Measurements from ENCODE around the gene SLC35F3. TPM values are rescaled to one million over a fixed set of nuclear protein-coding genes. Genes with fewer than 3 reads are reported as not detected.

Gene SLC35F3
- polyA plus RNA-seq, 4 donors: 0.07 to 0.46 TPM; not detected in 2

DNA sequence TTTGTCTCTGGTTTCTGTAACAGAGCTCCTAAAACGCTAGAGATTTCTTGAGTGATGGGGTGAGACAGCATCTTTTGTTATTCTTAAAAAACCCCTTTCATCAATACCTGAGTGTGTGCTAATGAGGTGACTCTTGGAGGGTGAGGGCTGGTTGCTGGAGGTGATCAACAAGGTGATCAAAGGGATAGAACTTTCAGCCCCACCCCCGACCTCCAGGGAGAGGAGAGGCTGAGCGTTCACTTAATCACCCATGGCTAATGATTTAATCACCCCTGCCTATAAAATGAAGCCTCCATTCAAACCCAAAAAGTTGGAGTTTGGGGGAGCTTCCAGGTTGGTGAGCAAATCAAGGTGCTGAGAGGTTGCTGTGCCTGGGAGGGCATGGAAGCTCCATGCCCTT is 175.4 kb downstream of the SLC35F3 start:
- DNase-seq (no peak), FAIRE-seq (no peak)
- no peaks in the 10 kb centered on the region for H3K36me3 ChIP-seq (ENCODE audit: control insufficient read depth in 3 of 3, insufficient read depth in 2 of 3, low read depth in 1 of 3, low read length in 3 of 3)
- H3K27ac ChIP-seq (ENCODE audit: low read depth in 1 of 3, low read length in 2 of 3): no peak overlapping the region
- no peak overlapping the region for H3K4me3 ChIP-seq (ENCODE audit: low read depth in 1 of 3, low read length in 3 of 3)
- no peaks in the 10 kb centered on the region for H3K4me1 ChIP-seq (ENCODE audit: control insufficient read depth in 3 of 3, insufficient read depth in 2 of 3, low read depth in 1 of 3, low read length in 2 of 3)
- WGBS, 3 donors: 16 to 29% (median 18%) methylated on average over 3 of the region's 3 CpGs
- no peaks in the 10 kb centered on the region for H3K9me3 ChIP-seq (ENCODE audit: control insufficient read depth in 2 of 2, insufficient read depth in 1 of 2, low read depth in 1 of 2, low read length in 1 of 2)
- peaks cover 0 to 3% (median 2%) of the 10 kb centered on the region in 3 donors for H3K27me3 ChIP-seq (ENCODE audit: control insufficient read depth in 3 of 3, insufficient read depth in 3 of 3, low read length in 3 of 3)

DNA sequence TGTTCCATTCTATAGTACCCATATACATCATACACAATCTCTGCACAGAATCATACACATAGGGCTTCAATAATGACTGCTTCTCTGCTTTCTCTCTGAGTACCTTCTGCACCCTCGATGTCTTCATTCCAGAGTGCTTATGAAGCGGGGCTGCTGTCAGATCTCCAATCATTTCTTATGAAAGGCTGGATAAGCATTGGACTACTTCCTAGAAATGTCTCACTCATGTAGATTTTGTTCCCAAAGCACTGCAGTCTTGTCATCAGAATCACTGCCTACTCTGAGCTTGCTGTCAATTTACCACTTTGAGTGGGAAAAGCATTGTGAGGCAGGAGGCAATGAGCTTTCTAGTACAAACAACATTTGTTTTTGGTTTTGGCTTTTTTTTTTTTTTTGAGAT is 179.0 kb downstream of the SLC35F3 start:
- Histone ChIP-seq H3K9me3 (ENCODE audit: control insufficient read depth in 2 of 2, insufficient read depth in 1 of 2, low read depth in 1 of 2, low read length in 1 of 2) (no peaks in the 10 kb centered on the region), H3K4me1 (ENCODE audit: control insufficient read depth in 3 of 3, insufficient read depth in 2 of 3, low read depth in 1 of 3, low read length in 2 of 3) (no peaks in the 10 kb centered on the region), H3K4me3 (ENCODE audit: low read depth in 1 of 3, low read length in 3 of 3) (no peak overlapping the region), H3K36me3 (ENCODE audit: control insufficient read depth in 3 of 3, insufficient read depth in 2 of 3, low read depth in 1 of 3, low read length in 3 of 3) (no peaks in the 10 kb centered on the region), H3K27me3 (ENCODE audit: control insufficient read depth in 3 of 3, insufficient read depth in 3 of 3, low read length in 3 of 3) (peaks cover 0 to 7% (median 3%) of the 10 kb centered on the region in 3 donors), H3K27ac (ENCODE audit: low read depth in 1 of 3, low read length in 2 of 3) (no peak overlapping the region)
- DNase-seq (no peak), FAIRE-seq (no peak)
- WGBS, 3 donors: 78 to 88% (median 85%) methylated on average over 2 of the region's 2 CpGs

DNA sequence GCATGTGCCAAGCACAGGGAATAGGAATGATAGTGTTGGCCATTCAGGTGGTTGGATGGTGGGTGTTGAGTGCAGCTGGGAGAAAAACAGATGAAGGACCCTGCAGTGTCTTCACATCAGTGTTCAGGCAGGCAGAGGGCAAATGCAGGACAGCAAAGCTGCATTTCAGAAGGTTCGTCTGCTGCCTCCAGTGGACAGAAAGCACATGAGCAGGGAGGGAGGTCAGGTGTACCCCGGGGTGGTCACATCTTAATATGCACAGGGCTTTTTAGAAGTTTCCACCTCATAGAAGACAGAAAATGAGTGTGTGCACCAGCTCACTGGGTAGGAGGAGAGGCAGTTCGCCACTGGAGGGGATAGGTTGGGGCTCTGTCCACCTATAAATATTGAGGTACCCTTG is 184.9 kb downstream of the SLC35F3 start:
- H3K36me3 ChIP-seq (ENCODE audit: control insufficient read depth in 3 of 3, insufficient read depth in 2 of 3, low read depth in 1 of 3, low read length in 3 of 3): no peaks in the 10 kb centered on the region
- H3K4me3 ChIP-seq (ENCODE audit: low read depth in 1 of 3, low read length in 3 of 3): no peak overlapping the region
- H3K4me1 ChIP-seq (ENCODE audit: control insufficient read depth in 3 of 3, insufficient read depth in 2 of 3, low read depth in 1 of 3, low read length in 2 of 3): no peaks in the 10 kb centered on the region
- H3K27ac ChIP-seq (ENCODE audit: low read depth in 1 of 3, low read length in 2 of 3): no peak overlapping the region
- peaks cover 0 to 7% of the 10 kb centered on the region in 2 donors for H3K9me3 ChIP-seq (ENCODE audit: control insufficient read depth in 2 of 2, insufficient read depth in 1 of 2, low read depth in 1 of 2, low read length in 1 of 2)
- peaks cover 0 to 10% (median 2%) of the 10 kb centered on the region in 3 donors for H3K27me3 ChIP-seq (ENCODE audit: control insufficient read depth in 3 of 3, insufficient read depth in 3 of 3, low read length in 3 of 3)
- DNase-seq: no peak
- no peak for FAIRE-seq
- 64 to 77% (median 74%) methylated on average over 3 of the region's 3 CpGs for WGBS, 3 donors

DNA sequence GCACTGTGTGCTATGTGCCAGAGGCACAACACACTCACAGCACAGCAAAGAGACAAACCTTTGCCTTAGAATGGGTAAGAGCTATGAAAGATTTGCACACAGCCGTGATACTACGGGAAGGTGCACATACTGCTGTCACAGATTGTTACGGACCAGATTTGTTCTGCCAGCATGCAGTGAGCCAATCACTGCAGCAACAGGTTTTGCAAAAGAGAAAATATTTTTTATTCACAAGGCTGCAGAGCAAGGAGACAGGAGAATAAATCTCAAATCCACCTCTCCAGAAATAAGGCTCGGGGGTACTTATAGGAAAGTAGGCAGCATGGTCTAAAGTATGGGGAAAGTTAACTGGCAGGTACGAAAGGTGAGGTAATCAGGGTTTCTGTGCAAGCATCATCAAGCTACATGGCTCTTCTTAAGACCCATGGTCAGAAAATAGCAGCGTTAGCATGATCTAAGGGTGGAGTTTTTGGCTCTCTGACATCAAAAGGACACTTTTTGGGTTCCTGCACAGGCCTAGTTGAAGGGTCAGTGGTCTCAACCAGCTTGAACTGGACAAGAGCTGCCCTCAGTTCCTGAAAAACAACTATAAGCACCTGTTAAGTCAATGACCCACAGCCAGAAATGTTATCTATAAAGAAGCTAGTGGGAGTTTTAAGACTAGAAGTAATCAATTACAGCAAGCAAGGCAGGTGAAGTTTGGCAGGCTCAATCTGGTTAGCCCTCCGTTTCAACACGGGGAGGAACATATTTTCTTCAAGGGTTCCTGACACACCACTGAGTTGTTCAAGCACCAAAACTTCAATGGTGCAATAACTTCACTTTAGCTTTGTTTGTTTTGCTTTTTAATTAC is 186.0 kb downstream of the SLC35F3 start:
- Histone ChIP-seq H3K4me1 (ENCODE audit: control insufficient read depth in 3 of 3, insufficient read depth in 2 of 3, low read depth in 1 of 3, low read length in 2 of 3) (no peaks in the 10 kb centered on the region), H3K36me3 (ENCODE audit: control insufficient read depth in 3 of 3, insufficient read depth in 2 of 3, low read depth in 1 of 3, low read length in 3 of 3) (no peaks in the 10 kb centered on the region), H3K27me3 (ENCODE audit: control insufficient read depth in 3 of 3, insufficient read depth in 3 of 3, low read length in 3 of 3) (peaks cover 0 to 10% (median 2%) of the 10 kb centered on the region in 3 donors), H3K4me3 (ENCODE audit: low read depth in 1 of 3, low read length in 3 of 3) (no peak overlapping the region), H3K9me3 (ENCODE audit: control insufficient read depth in 2 of 2, insufficient read depth in 1 of 2, low read depth in 1 of 2, low read length in 1 of 2) (peaks cover 0 to 7% of the 10 kb centered on the region in 2 donors), H3K27ac (ENCODE audit: low read depth in 1 of 3, low read length in 2 of 3) (no peak overlapping the region)
- no peak for FAIRE-seq
- WGBS, 3 donors: 86 to 90% (median 88%) methylated on average over 8 of the region's 8 CpGs
- no peak for DNase-seq

DNA sequence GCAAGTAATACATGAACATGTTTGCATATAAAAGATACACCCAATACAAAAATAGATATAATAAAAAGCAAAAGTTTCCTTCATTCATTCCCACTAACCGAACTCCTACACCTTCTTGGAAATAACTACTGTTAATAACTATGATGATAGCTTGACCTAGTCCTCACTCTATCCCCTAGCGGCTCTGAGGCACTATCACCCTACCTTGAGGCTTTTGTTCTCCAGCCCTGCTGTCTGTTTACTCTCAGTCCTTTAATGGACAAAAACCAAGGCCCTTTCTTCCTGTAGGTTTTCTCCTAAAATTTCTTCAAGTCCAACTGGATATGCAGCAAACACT is 186.6 kb downstream of the SLC35F3 start:
- Histone ChIP-seq H3K4me1 (ENCODE audit: control insufficient read depth in 3 of 3, insufficient read depth in 2 of 3, low read depth in 1 of 3, low read length in 2 of 3) (no peaks in the 10 kb centered on the region), H3K27me3 (ENCODE audit: control insufficient read depth in 3 of 3, insufficient read depth in 3 of 3, low read length in 3 of 3) (peaks cover 0 to 10% (median 2%) of the 10 kb centered on the region in 3 donors), H3K4me3 (ENCODE audit: low read depth in 1 of 3, low read length in 3 of 3) (no peak overlapping the region), H3K27ac (ENCODE audit: low read depth in 1 of 3, low read length in 2 of 3) (no peak overlapping the region), H3K36me3 (ENCODE audit: control insufficient read depth in 3 of 3, insufficient read depth in 2 of 3, low read depth in 1 of 3, low read length in 3 of 3) (no peaks in the 10 kb centered on the region), H3K9me3 (ENCODE audit: control insufficient read depth in 2 of 2, insufficient read depth in 1 of 2, low read depth in 1 of 2, low read length in 1 of 2) (peaks cover 0 to 7% of the 10 kb centered on the region in 2 donors)
- no peak for FAIRE-seq
- WGBS, 3 donors: 84 to 92% (median 84%) methylated on average over 2 of the region's 2 CpGs
- DNase-seq: no peak

DNA sequence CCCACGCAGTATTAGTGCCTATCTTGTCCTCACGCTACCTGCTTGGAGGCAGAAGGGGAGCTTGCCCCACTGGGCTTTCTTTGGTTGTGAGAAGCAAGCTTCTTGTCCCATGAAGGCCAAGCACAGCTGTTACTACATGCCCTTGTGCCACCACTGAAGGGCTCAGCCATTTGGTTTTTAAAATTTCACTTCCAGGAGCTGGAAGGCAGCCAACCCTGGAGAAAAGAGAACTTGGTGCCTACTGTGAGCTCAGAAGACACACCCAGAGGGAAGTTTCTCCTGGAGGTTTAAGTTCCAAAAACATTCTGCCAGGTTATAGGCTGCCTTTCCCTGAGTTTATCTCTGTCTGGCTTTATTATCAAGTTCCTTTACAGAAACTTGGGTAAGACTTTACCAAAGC is 187.4 kb downstream of the SLC35F3 start:
- WGBS, 3 donors: 91 to 96% (median 91%) methylated on average over 2 of the region's 2 CpGs
- peaks cover 0 to 7% of the 10 kb centered on the region in 2 donors for H3K9me3 ChIP-seq (ENCODE audit: control insufficient read depth in 2 of 2, insufficient read depth in 1 of 2, low read depth in 1 of 2, low read length in 1 of 2)
- no peak overlapping the region for H3K27ac ChIP-seq (ENCODE audit: low read depth in 1 of 3, low read length in 2 of 3)
- no peaks in the 10 kb centered on the region for H3K36me3 ChIP-seq (ENCODE audit: control insufficient read depth in 3 of 3, insufficient read depth in 2 of 3, low read depth in 1 of 3, low read length in 3 of 3)
- DNase-seq: no peak
- H3K4me3 ChIP-seq (ENCODE audit: low read depth in 1 of 3, low read length in 3 of 3): no peak overlapping the region
- no peaks in the 10 kb centered on the region for H3K4me1 ChIP-seq (ENCODE audit: control insufficient read depth in 3 of 3, insufficient read depth in 2 of 3, low read depth in 1 of 3, low read length in 2 of 3)
- peaks cover 0 to 13% (median 2%) of the 10 kb centered on the region in 3 donors for H3K27me3 ChIP-seq (ENCODE audit: control insufficient read depth in 3 of 3, insufficient read depth in 3 of 3, low read length in 3 of 3)
- FAIRE-seq: no peak

DNA sequence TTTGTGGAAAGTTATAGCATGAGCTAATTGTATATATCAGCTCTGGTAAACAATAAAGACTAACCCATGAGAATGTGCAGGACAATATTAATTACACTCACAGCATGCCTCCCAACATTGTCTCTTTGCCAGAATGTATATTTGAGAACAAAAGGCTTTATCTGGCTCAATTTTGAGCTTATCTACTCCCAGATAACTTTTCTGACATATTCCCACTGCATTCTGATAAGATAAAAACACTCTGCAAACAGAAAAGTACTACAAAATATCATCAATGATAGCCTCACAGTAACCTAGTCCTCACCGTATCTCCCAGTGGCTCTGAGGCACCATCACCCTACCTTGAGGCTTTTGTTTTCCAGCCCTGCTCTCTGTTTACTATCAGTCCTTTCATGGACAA is 188.6 kb downstream of the SLC35F3 start:
- WGBS, 3 donors: 13 to 42% (median 35%) methylated on average over 1 of the region's 1 CpG
- Histone ChIP-seq H3K4me1 (ENCODE audit: control insufficient read depth in 3 of 3, insufficient read depth in 2 of 3, low read depth in 1 of 3, low read length in 2 of 3) (no peaks in the 10 kb centered on the region), H3K36me3 (ENCODE audit: control insufficient read depth in 3 of 3, insufficient read depth in 2 of 3, low read depth in 1 of 3, low read length in 3 of 3) (no peaks in the 10 kb centered on the region), H3K27me3 (ENCODE audit: control insufficient read depth in 3 of 3, insufficient read depth in 3 of 3, low read length in 3 of 3) (peaks cover 0 to 6% (median 0%) of the 10 kb centered on the region in 3 donors), H3K9me3 (ENCODE audit: control insufficient read depth in 2 of 2, insufficient read depth in 1 of 2, low read depth in 1 of 2, low read length in 1 of 2) (peaks cover 0 to 7% of the 10 kb centered on the region in 2 donors), H3K27ac (ENCODE audit: low read depth in 1 of 3, low read length in 2 of 3) (no peak overlapping the region), H3K4me3 (ENCODE audit: low read depth in 1 of 3, low read length in 3 of 3) (no peak overlapping the region)
- no peak for FAIRE-seq
- DNase-seq: no peak

DNA sequence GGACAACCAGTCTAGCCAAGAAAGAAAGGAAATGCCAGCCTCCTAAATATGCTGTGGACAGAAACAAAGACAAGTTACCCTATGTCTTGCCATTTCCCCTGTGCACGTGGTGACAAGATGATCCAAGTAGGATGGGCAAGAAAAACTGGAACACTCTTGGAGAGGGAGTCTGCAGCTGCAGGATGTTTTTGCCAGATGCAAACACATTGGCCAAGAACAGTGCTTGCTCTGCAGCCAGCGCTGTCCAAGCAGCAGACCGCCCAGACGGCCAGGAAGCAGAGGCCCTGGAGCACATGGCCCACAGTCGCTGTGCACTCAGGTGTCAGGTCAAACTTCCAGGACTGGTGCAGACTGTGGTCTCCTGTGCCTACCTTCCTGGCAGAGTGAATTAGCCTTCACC is 189.3 kb downstream of the SLC35F3 start:
- H3K27me3 ChIP-seq (ENCODE audit: control insufficient read depth in 3 of 3, insufficient read depth in 3 of 3, low read length in 3 of 3): peaks cover 0 to 6% (median 0%) of the 10 kb centered on the region in 3 donors
- 49 to 71% (median 68%) methylated on average over 5 of the region's 5 CpGs for WGBS, 3 donors
- no peak overlapping the region for H3K4me3 ChIP-seq (ENCODE audit: low read depth in 1 of 3, low read length in 3 of 3)
- peaks cover 0 to 7% of the 10 kb centered on the region in 2 donors for H3K9me3 ChIP-seq (ENCODE audit: control insufficient read depth in 2 of 2, insufficient read depth in 1 of 2, low read depth in 1 of 2, low read length in 1 of 2)
- no peak for DNase-seq
- H3K36me3 ChIP-seq (ENCODE audit: control insufficient read depth in 3 of 3, insufficient read depth in 2 of 3, low read depth in 1 of 3, low read length in 3 of 3): no peaks in the 10 kb centered on the region
- no peak overlapping the region for H3K27ac ChIP-seq (ENCODE audit: low read depth in 1 of 3, low read length in 2 of 3)
- FAIRE-seq: no peak
- no peaks in the 10 kb centered on the region for H3K4me1 ChIP-seq (ENCODE audit: control insufficient read depth in 3 of 3, insufficient read depth in 2 of 3, low read depth in 1 of 3, low read length in 2 of 3)
